WTC11 (cell line): Measurements from ENCODE around the gene SEC23IP.

Experiments used
- ESRRA ChIP-seq: sonication (generic); formaldehyde crosslinking; IDR thresholded peaks from 2 replicates; pipeline ENCODE4 v1.8.1; 2022; ENCODE audit warnings: mild to moderate bottlenecking, missing genetic modification reagents, borderline replicate concordance
- JUN ChIP-seq: sonication (generic); formaldehyde crosslinking; IDR thresholded peaks from 2 replicates; pipeline ENCODE4 v1.8.0; 2023; ENCODE audit warnings: mild to moderate bottlenecking, missing genetic modification reagents
- NFYB ChIP-seq: sonication (generic); formaldehyde crosslinking; conservative IDR thresholded peaks from 2 replicates; pipeline ENCODE4 v1.8.0; 2022; ENCODE audit warnings: low read depth, missing genetic modification reagents
- SMAD3 ChIP-seq: sonication (generic); formaldehyde crosslinking; IDR thresholded peaks from 2 replicates; pipeline ENCODE4 v1.8.0; 2022; ENCODE audit warnings: missing genetic modification reagents, mild to moderate bottlenecking, borderline replicate concordance
- TF ChIP-seq, protein P1 (sequence below): fragments of 200-600 bp; IDR thresholded peaks from 2 replicates; pipeline ENCODE4 v1.8.0; 2022; ENCODE audit warnings: antibody characterized with exemption
- TF ChIP-seq, protein P2 (sequence below): sonication (generic); formaldehyde crosslinking; IDR thresholded peaks from 2 replicates; pipeline ENCODE4 v1.8.0; 2022; ENCODE audit warnings: mild to moderate bottlenecking, missing genetic modification reagents
- TF ChIP-seq, protein P3 (sequence below): sonication (generic); formaldehyde crosslinking; IDR thresholded peaks from 2 replicates; pipeline ENCODE4 v1.8.1; 2023; ENCODE audit warnings: mild to moderate bottlenecking, missing genetic modification reagents, moderate library complexity

DNA sequence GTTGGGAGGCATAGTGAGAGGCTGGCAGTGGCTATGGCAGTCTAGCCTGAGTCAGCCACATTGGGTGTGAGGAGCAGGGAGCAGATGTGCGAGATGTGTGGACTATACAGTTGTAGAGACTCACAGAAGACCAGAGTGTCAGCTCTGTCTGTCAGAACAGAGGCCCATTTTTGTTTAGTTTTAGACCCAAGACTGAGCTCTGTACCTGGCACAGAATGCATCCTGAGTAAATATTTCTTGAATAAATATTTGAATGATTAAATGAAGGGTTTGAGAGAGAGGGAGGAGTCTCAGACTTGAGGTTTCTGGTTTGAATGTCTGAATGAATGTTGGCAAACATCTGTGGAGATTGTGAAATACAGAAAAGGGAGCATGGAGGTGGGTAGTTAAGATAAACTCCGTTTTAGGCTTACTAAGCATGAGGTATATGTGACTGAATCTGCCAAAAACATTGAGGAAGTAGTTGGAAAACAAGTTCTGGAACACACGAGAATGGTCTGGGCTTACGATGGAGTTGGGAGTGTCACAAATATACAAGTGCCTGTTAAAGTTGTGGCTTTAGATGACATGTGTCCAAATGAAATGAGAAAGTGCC lies 3.6 kb downstream of the SEC23IP start:
- TF ChIP-seq, protein P1, sequence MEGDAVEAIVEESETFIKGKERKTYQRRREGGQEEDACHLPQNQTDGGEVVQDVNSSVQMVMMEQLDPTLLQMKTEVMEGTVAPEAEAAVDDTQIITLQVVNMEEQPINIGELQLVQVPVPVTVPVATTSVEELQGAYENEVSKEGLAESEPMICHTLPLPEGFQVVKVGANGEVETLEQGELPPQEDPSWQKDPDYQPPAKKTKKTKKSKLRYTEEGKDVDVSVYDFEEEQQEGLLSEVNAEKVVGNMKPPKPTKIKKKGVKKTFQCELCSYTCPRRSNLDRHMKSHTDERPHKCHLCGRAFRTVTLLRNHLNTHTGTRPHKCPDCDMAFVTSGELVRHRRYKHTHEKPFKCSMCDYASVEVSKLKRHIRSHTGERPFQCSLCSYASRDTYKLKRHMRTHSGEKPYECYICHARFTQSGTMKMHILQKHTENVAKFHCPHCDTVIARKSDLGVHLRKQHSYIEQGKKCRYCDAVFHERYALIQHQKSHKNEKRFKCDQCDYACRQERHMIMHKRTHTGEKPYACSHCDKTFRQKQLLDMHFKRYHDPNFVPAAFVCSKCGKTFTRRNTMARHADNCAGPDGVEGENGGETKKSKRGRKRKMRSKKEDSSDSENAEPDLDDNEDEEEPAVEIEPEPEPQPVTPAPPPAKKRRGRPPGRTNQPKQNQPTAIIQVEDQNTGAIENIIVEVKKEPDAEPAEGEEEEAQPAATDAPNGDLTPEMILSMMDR: no peak
- TF ChIP-seq, protein P2, sequence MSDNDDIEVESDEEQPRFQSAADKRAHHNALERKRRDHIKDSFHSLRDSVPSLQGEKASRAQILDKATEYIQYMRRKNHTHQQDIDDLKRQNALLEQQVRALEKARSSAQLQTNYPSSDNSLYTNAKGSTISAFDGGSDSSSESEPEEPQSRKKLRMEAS (CRISPR knock-in tag): no peak
- TF ChIP-seq JUN (CRISPR knock-in tag): no peak
- no peak for TF ChIP-seq ESRRA (CRISPR knock-in tag)
- TF ChIP-seq SMAD3: no peak
- TF ChIP-seq, protein P3, sequence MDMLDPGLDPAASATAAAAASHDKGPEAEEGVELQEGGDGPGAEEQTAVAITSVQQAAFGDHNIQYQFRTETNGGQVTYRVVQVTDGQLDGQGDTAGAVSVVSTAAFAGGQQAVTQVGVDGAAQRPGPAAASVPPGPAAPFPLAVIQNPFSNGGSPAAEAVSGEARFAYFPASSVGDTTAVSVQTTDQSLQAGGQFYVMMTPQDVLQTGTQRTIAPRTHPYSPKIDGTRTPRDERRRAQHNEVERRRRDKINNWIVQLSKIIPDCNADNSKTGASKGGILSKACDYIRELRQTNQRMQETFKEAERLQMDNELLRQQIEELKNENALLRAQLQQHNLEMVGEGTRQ (CRISPR knock-in tag): no peak
- TF ChIP-seq NFYB (CRISPR knock-in tag): no peak
